Astrocyte of the cerebellum (primary cell): ENCODE data around the gene CXCR6.

Experiments
- DNase-seq: peaks from one replicate; pipeline ENCODE4 v3.0.0-alpha.2; 2011; ENCODE audit warnings: low read depth
- H3K4me3 ChIP-seq: 2 replicates; pipeline ENCODE4 v1.5.1; 2011; ENCODE audit warnings: mild to moderate bottlenecking, low read depth, low read length, moderate library complexity
- CTCF ChIP-seq: IDR thresholded peaks from 2 replicates; pipeline ENCODE4 v1.5.1; 2012; ENCODE audit warnings: low read length, low read depth, moderate library complexity, mild to moderate bottlenecking; ENCODE audit errors: missing control alignments
- in situ Hi-C: cut with HindIII; loops from 2 replicates; pipeline ENCODE4 v1.10.0; 2017; ENCODE audit warnings: low sequenced_read_pairs

CXCR6 gene

GRCh38 chr3:45943207-45943846 is at the start of gene CXCR6:
CXCR6 (plus strand) TSS chr3:45943464; CDS start chr3:45946482, 3,018 bp downstream.
- H3K4me3 ChIP-seq: no peak within 1 kb of the TSS
- no peak for DNase-seq
- in situ Hi-C loops: loop anchor here (25.0 kb wide), 1 partner anchor 144 kb away; no protein-coding TSS in a partner anchor
- TF ChIP-seq CTCF: no peak

- no peak for DNase-seq
- in situ Hi-C loops: no loop called here
- no peak overlapping the region for H3K4me3 ChIP-seq
- TF ChIP-seq CTCF: no peak
Observed at GRCh38 chr3:45894015-45894414, 49.2 kb upstream of the CXCR6 start.

- no peak overlapping the region for H3K4me3 ChIP-seq
- DNase-seq: no peak
- TF ChIP-seq CTCF: no peak
- in situ Hi-C loops: no loop called here
Observed at GRCh38 chr3:45895686-45896468, 47.4 kb upstream of the CXCR6 start.

- TF ChIP-seq CTCF: no peak
- no peak overlapping the region for H3K4me3 ChIP-seq
- DNase-seq: no peak
- in situ Hi-C loops: no loop called here
Observed at GRCh38 chr3:45896956-45897355, 46.3 kb upstream of the CXCR6 start.

- DNase-seq: no peak
- in situ Hi-C loops: no loop called here
Observed at GRCh38 chr3:45904931-45905330, 38.3 kb upstream of the CXCR6 start.

GRCh38 chr3:45905755-45906154 is 37.5 kb upstream of the CXCR6 start:
- in situ Hi-C loops: no loop called here
- DNase-seq: no peak
- no peak for TF ChIP-seq CTCF

More at GRCh38 chr3:45904931-45905330, 38.3 kb upstream of the CXCR6 start:
- no peak overlapping the region for H3K4me3 ChIP-seq
- no peak for TF ChIP-seq CTCF

More at GRCh38 chr3:45905755-45906154, 37.5 kb upstream of the CXCR6 start:
- H3K4me3 ChIP-seq: no peak overlapping the region
